HEK293 (cell line): ENCODE data around the gene CAPN5.

Experiments
- CTCF ChIA-PET: fragments of 350-600 bp; formaldehyde crosslinking; extraction: SDS; loops from one replicate; lab custom pipeline; 2021; ENCODE audit warnings: antibody characterized with exemption; lab: Yijun Ruan, JAX
- POLR2A ChIA-PET: fragments of 300-600 bp; formaldehyde crosslinking; extraction: SDS; loops from one replicate; lab custom pipeline; 2020; ENCODE audit warnings: antibody characterized with exemption, inconsistent platforms; lab: Yijun Ruan, JAX
- H3K27ac ChIP-seq: fragments of 200-500 bp; sonication (Bioruptor generic); 2 replicates; pipeline ENCODE4 v1.5.1; 2014; ENCODE audit warnings: low read depth, low read length, control low read depth, inconsistent platforms; ENCODE audit errors: extremely low read depth
- H3K36me3 ChIP-seq, 2 experiments: fragments of 200-500 bp in 1 of 2; sonication (Bioruptor generic) in 1 of 2; 1 replicate in 1 of 2; 2 replicates in 1 of 2; pipeline ENCODE4 v1.5.1; 2014 to 2017; ENCODE audit warnings: inconsistent platforms in 2 of 2, low read length in 2 of 2; ENCODE audit not compliant: control insufficient read depth in 2 of 2, insufficient read depth in 1 of 2
- H3K4me1 ChIP-seq: fragments of 200-500 bp; sonication (Bioruptor generic); 2 replicates; pipeline ENCODE4 v1.5.1; 2014; ENCODE audit warnings: mild to moderate bottlenecking, low read length, inconsistent platforms; ENCODE audit not compliant: control insufficient read depth, insufficient read depth
- H3K4me3 ChIP-seq: 2 replicates; pipeline ENCODE4 v1.5.1; 2011; ENCODE audit warnings: low read depth, mild to moderate bottlenecking, control low read depth, low read length, moderate library complexity
- H3K9me3 ChIP-seq: fragments of 200-500 bp; sonication (Bioruptor generic); 2 replicates; pipeline ENCODE4 v1.5.1; 2014; ENCODE audit warnings: low read depth, low read length, inconsistent platforms; ENCODE audit not compliant: control insufficient read depth, insufficient read depth
- CTCF ChIP-seq: fragments of 450-650 bp; formaldehyde crosslinking; IDR thresholded peaks from 2 replicates; pipeline ENCODE4 v1.5.1; 2016; ENCODE audit warnings: missing biosample characterization, missing genetic modification characterization
- KLF10 ChIP-seq: fragments of 450-650 bp; IDR thresholded peaks from 2 replicates; pipeline ENCODE4 v1.5.1; 2018; ENCODE audit warnings: missing biosample characterization, mild to moderate bottlenecking, missing genetic modification characterization
- PBX3 ChIP-seq: sonication (generic); formaldehyde crosslinking; IDR thresholded peaks from 2 replicates; pipeline ENCODE4 v1.8.1; 2022; ENCODE audit warnings: mild to moderate bottlenecking, moderate library complexity, missing genetic modification reagents
- PRDM4 ChIP-seq: fragments of 450-650 bp; formaldehyde crosslinking; IDR thresholded peaks from 2 replicates; pipeline ENCODE4 v1.5.1; 2017; ENCODE audit warnings: missing biosample characterization, missing genetic modification characterization
- TCF7L2 ChIP-seq: IDR thresholded peaks from 2 replicates; pipeline ENCODE4 v1.6.1; 2011; ENCODE audit warnings: low read depth, mild to moderate bottlenecking, inconsistent platforms, low read length, moderate library complexity, borderline replicate concordance
- ZBTB6 ChIP-seq: fragments of 450-650 bp; formaldehyde crosslinking; IDR thresholded peaks from 2 replicates; pipeline ENCODE4 v1.5.1; 2017; ENCODE audit warnings: missing biosample characterization, missing genetic modification characterization
- ZNF133 ChIP-seq: fragments of 450-650 bp; formaldehyde crosslinking; IDR thresholded peaks from 2 replicates; pipeline ENCODE4 v1.5.1; 2016; ENCODE audit warnings: missing biosample characterization, missing genetic modification characterization
- ZNF138 ChIP-seq: fragments of 450-650 bp; formaldehyde crosslinking; IDR thresholded peaks from 2 replicates; pipeline ENCODE4 v1.5.1; 2016; ENCODE audit warnings: missing biosample characterization, missing genetic modification characterization, borderline replicate concordance
- ZNF23 ChIP-seq: fragments of 450-650 bp; formaldehyde crosslinking; IDR thresholded peaks from 2 replicates; pipeline ENCODE4 v1.5.1; 2016; ENCODE audit warnings: missing biosample characterization, missing genetic modification characterization, borderline replicate concordance
- ZNF280C ChIP-seq: fragments of 450-650 bp; formaldehyde crosslinking; IDR thresholded peaks from 2 replicates; pipeline ENCODE4 v1.5.1; 2016; ENCODE audit warnings: missing biosample characterization, missing genetic modification characterization
- ZNF292 ChIP-seq: fragments of 450-650 bp; formaldehyde crosslinking; IDR thresholded peaks from 2 replicates; pipeline ENCODE4 v1.5.1; 2016; ENCODE audit warnings: low read depth, missing biosample characterization, missing genetic modification characterization, borderline replicate concordance
- ZNF302 ChIP-seq: fragments of 450-650 bp; formaldehyde crosslinking; IDR thresholded peaks from 2 replicates; pipeline ENCODE4 v1.5.1; 2016; ENCODE audit warnings: missing biosample characterization, missing genetic modification characterization, low read depth
- ZNF341 ChIP-seq: fragments of 450-650 bp; formaldehyde crosslinking; IDR thresholded peaks from 2 replicates; pipeline ENCODE4; 2016; ENCODE audit warnings: low read depth, missing biosample characterization, missing genetic modification characterization
- ZNF37A ChIP-seq: fragments of 450-650 bp; IDR thresholded peaks from 2 replicates; pipeline ENCODE4 v1.5.1; 2018; ENCODE audit warnings: missing biosample characterization, missing genetic modification characterization
- ZNF521 ChIP-seq: fragments of 450-650 bp; formaldehyde crosslinking; IDR thresholded peaks from 2 replicates; pipeline ENCODE4 v1.5.1; 2017; ENCODE audit warnings: missing biosample characterization, mild to moderate bottlenecking, missing genetic modification characterization
- ZNF610 ChIP-seq: fragments of 450-650 bp; formaldehyde crosslinking; IDR thresholded peaks from 2 replicates; pipeline ENCODE4 v1.5.1; 2016; ENCODE audit warnings: missing biosample characterization, missing genetic modification characterization, borderline replicate concordance
- ZNF670 ChIP-seq: fragments of 450-650 bp; formaldehyde crosslinking; IDR thresholded peaks from 2 replicates; pipeline ENCODE4 v1.5.1; 2016; ENCODE audit warnings: missing biosample characterization, missing genetic modification characterization, low read depth
- ZNF830 ChIP-seq: fragments of 450-650 bp; IDR thresholded peaks from 2 replicates; pipeline ENCODE4 v1.5.0; 2018; ENCODE audit warnings: missing biosample characterization, missing genetic modification characterization, low read depth, mild to moderate bottlenecking, moderate library complexity
- ZSCAN30 ChIP-seq: fragments of 450-650 bp; IDR thresholded peaks from 2 replicates; pipeline ENCODE4 v1.5.1; 2018; ENCODE audit warnings: missing biosample characterization, mild to moderate bottlenecking, missing genetic modification characterization, moderate library complexity

The CAPN5 gene

GRCh38 chr11:77044356-77044755 lies 22.4 kb upstream of the CAPN5 start:
- POLR2A ChIA-PET: no interaction called here

GRCh38 chr11:77044886-77045285 lies 21.9 kb upstream of the CAPN5 start:
- POLR2A ChIA-PET: no interaction called here

More at GRCh38 chr11:77044356-77044755, 22.4 kb upstream of the CAPN5 start:
- Histone ChIP-seq H3K4me3 (no peak overlapping the region), H3K36me3 (no peaks in the 10 kb centered on the region), H3K27ac (no peak overlapping the region), H3K4me1 (no peaks in the 10 kb centered on the region), H3K9me3 (no peaks in the 10 kb centered on the region)
- CTCF ChIA-PET: interaction anchor here (1.0 to 2.3 kb wide), 7 partner anchors 9 to 310 kb away, joined by 3 to 45 read pairs (median 20); partner anchors contain the start of gene B3GNT6
- no peak for TF ChIP-seq ZNF280C

GRCh38 chr11:77046060-77046501 lies 20.7 kb upstream of the CAPN5 start:
- Histone ChIP-seq H3K27ac (no peak overlapping the region), H3K4me1 (no peaks in the 10 kb centered on the region), H3K9me3 (no peaks in the 10 kb centered on the region), H3K36me3 (no peaks in the 10 kb centered on the region), H3K4me3 (peak overlapping the region; percentile 16)
- CTCF ChIA-PET: interaction anchor here (0.6 to 2.3 kb wide), 21 partner anchors 11 to 588 kb away, joined by 3 to 45 read pairs (median 4); partner anchors contain the start of gene B3GNT6
- POLR2A ChIA-PET: no interaction called here
- TF ChIP-seq ZNF37A (tag by site-specific recombination) (no peak), ZNF302 (tag by site-specific recombination) (no peak), ZNF670 (tag by site-specific recombination) (no peak), ZNF23 (tag by site-specific recombination) (no peak), KLF10 (tag by site-specific recombination) (no peak), ZSCAN30 (tag by site-specific recombination) (no peak), ZNF830 (tag by site-specific recombination) (no peak), ZNF341 (no peak), ZNF521 (tag by site-specific recombination) (no peak), CTCF (peak; percentile 71; the same call in 1 of the 2 replicates), PRDM4 (tag by site-specific recombination) (no peak), ZNF610 (tag by site-specific recombination) (no peak; the same call in 1 of the 2 replicates), ZBTB6 (tag by site-specific recombination) (no peak), TCF7L2 (no peak)

More at GRCh38 chr11:77044886-77045285, 21.9 kb upstream of the CAPN5 start:
- H3K4me3 ChIP-seq: no peak overlapping the region
- H3K27ac ChIP-seq: no peak overlapping the region
- no peak for TF ChIP-seq ZNF133 (tag by site-specific recombination)
- TF ChIP-seq PBX3 (CRISPR knock-in tag): no peak
- peak; percentile 94 for TF ChIP-seq ZNF610 (tag by site-specific recombination)
- no peak for TF ChIP-seq ZNF292 (tag by site-specific recombination)
- no peak for TF ChIP-seq ZNF138 (tag by site-specific recombination)
- no peaks in the 10 kb centered on the region for H3K9me3 ChIP-seq
- H3K4me1 ChIP-seq: no peaks in the 10 kb centered on the region
- CTCF ChIA-PET: interaction anchor here (0.6 to 2.3 kb wide), 16 partner anchors 9 to 696 kb away, joined by 3 to 45 read pairs (median 4); partner anchors contain the start of gene B3GNT6
- no peaks in the 10 kb centered on the region for H3K36me3 ChIP-seq
